Stimulated activated CD8-positive, alpha-beta memory T cell treated with anti-CD3 and anti-CD28 coated beads, Interleukin-2, amount 100 ng/mL, for 48 hours (primary cell): Measurements from ENCODE around the gene SPRTN.
A peak's percentile ranks its signal among the peaks of the same experiment; 100 is the strongest.
"Not testable (repeated sequence)": the region's sequence is repeated elsewhere in the genome, so short reads cannot be mapped to it uniquely, and the experiment has no call there.

Experiments
- DNase-seq, 2 donors: peaks; one replicate each; pipeline ENCODE4 v3.0.0-alpha.2; 2020; ENCODE audit warnings: low read depth in 2 of 2

The SPRTN gene

DNA sequence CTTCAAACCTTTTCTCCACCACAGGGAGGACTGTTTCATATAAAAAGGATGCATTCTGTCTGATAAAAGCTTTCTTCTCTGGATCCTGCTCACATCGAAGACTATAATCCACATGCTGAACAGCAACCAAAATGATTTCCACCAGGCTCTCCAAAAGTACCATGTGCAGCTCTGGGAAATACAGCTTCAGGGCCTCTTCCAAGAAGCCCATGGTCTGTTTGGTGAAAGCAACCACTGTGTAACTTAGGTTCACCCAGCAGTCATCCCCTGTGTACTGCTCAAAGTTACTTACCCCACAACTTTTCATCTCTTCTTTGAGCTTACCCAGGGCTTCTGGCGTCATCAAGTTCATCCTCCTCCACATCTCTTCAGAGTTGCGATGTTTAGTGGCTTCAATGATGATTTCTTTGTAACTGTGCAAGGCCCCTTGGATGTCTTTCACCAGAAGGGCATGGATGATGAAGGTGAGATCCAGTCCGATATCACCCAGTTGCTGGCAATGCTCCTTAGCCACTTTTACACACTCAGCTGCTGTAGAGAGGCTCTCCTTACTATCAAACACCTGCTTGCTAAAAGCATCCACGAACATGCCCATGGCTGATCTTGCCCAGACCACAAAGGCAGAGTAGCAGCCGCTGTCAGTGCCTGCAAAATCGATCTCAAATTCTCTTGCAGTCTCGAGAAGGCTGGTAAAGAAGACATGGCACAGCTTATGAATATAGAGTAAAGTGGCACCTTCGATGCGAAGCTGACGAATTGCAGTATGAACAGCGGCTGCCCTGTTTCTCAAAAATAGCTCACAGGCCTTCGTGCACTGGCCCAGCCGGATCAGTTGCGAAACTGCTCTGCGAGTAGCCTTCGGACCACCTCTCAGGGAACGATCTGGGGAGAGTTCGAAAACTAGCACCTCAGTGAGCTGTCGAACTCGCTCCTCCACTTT, 2.2 kb upstream of the SPRTN start:
- no peak for DNase-seq

GRCh38 chr1:231337043-231337471, 1.0 kb upstream of the SPRTN start:
- no peak for DNase-seq

DNA sequence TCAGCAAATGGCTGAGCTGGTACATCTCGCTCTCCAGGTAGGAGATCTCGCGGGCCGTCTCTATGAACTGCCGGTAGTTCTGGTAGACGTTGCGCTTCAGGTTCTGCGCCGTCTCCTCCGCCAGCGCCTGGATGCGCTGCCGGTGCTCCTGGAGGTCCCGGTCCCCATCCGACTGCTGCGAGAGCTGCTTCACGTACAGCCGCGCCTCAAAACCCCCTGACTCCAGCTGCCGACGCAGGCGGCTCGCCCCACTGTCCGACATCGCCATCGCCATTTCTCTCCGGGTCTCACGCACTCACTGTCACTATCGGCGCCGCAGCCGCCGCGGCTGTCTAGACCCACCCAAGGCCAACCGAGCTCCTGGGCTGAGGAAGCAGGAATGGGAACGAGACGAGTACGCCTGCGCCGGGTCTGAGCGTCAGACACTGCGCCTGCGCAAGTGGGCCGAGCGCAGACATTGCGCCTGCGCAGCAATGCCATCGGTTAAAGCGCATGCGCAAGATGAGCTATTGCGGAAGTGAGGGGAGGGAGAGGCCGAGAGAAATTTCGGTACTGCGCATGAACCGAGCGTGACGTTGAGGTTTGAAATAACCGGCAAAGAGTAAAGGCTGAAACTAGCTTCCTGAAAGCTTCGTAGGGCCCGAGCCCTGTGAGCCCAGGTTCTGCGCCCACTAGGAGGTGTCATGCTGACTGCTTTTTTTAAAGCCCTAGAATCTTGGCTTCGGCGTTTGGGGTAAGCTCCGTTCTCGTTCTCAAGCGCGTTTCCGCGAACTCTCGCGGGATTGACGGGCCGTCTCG, 422 bp upstream of the SPRTN start, which contains the start of gene EXOC8:
TSS of gene EXOC8 (minus strand) at position 381 of the 798 bp plus-strand sequence. CDS start at position 274, 107 bp downstream.
- peak; percentile 90 to 95 for DNase-seq

GRCh38 chr1:231340328-231341013, 2.4 kb downstream of the SPRTN start:
- no peak for DNase-seq

DNA sequence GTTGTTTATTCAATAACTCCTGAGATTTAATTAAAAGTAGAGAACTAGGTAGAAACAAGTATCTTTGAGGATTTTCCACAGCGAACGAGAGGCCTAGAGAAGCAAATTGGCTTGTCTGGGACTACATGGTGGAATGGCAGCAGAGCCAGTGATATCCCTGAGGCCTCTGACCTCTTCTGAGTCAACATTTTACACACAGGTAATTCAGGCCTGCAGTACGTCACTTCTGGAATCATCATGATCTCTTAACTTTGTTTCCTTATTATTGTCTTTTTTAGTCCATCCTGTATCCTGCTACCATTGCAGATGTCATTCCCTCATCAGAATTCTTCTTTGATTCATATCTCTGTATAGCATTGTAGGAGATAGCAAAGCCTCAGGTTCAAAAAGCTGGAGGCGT, 9.9 kb downstream of the SPRTN start:
- DNase-seq, result no peak

DNA sequence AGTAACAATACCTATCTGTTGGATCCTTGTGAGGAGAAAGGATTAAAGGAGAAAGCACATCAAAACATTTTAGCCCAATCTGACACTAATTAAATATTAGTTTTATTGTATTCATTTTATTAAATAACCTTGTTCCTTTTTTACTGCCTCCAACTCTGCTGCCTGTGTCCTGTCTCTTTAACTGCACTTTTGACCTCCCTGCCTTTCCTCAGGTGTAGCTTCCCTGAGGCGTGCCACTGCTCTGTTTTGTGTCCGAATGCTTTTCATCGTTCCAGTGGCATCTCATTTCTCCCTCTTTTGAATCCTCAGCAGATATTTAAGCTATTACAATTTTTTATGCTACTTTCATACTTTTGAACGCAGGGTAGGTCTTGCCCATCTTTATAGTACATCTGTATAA, 10.3 kb downstream of the SPRTN start:
- no peak for DNase-seq

- DNase-seq, result not testable (repeated sequence)
Observed at GRCh38 chr1:231348856-231349255, 10.8 kb downstream of the SPRTN start.

- DNase-seq, result no peak
Observed at GRCh38 chr1:231351816-231352215, 13.7 kb downstream of the SPRTN start.

- DNase-seq, result no peak
Observed at GRCh38 chr1:231353086-231353485, 15.0 kb downstream of the SPRTN start.

- no peak for DNase-seq
Observed at GRCh38 chr1:231354330-231355020, 16.4 kb downstream of the SPRTN start.

DNA sequence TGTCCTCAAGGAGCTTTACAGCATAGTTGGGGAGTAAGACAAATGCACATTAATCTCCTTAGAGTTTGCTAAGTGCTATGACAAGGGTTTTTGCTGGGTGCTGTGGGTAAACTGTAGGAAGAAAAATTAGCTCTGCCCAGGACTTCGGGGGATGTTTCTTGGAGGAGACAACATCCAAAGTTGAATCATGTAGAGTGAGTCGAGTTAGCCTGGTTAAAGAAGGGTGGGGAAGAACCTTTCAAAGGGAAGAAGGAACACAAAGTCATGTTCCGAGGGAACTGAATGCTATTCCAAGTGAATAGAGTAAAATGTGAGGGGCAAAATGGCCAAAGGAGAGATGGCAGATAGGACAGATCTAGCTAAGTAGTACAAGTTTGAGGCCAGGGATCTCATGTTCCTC, 17.1 kb downstream of the SPRTN start:
- DNase-seq, result no peak

GRCh38 chr1:231357187-231357772, 19.2 kb downstream of the SPRTN start:
- DNase-seq, result no peak

- no peak for DNase-seq
Observed at GRCh38 chr1:231357831-231358354, 19.8 kb downstream of the SPRTN start.

- DNase-seq, result no peak
Observed at GRCh38 chr1:231359113-231359512, 21.0 kb downstream of the SPRTN start.

DNA sequence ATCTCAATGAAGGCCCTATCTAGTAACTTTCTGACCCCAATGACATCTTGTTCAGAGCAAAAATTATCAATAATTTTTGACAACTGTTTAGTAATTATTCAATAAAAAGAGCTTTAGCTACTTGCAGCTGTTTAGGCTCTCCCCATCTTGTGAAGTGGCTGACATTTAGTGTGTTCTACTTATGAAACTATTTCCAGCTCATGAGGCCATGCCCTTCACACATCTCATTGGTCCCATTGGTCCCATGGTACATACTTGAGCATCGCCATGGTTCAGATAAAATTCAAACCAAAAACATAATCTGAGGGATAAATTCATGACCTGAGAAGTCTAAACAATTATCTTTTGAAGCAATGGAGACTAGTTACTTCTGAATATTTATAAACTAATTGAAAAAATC, 24.2 kb downstream of the SPRTN start:
- DNase-seq, result no peak

DNA sequence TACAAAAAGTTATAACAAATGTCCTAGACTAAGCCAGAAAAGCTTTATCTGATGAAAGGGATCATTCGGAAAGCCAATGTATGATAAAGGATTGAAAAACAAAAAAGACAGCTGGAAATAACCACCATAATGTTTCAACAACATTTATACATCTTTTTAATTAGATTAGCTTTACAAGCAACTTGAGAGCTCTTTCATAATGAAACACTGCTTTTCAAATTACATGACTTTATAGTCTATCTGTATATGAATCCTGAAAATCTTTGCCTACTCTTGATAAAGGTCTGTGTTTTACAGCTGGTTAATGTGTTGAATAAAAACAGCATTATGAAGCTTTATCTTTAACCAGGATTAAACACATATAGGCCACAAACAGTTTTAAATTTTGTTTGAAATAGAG, 25.5 kb downstream of the SPRTN start:
- no peak for DNase-seq

DNA sequence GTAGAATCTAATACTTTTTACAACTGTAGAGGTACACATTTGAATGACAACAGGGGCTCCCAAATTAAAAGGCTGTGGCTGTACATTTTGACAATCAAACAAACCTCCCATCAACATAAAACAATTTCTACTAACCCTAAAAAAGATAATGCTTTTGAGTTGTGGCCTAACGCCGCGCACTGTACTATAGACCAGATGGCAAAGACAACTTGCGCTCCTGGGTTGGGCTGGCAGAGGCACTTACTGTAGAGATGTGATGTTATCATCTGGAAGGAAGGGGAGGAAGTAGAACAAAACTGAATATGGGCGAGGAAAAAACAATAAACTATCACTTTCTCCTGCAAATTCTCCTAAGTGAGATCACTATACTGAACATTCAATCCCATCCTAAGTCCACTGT, 26.1 kb downstream of the SPRTN start:
- no peak for DNase-seq

- DNase-seq, result no peak
Observed at GRCh38 chr1:231369282-231369681, 31.2 kb downstream of the SPRTN start.

- no peak for DNase-seq
Observed at GRCh38 chr1:231372501-231372900, 34.4 kb downstream of the SPRTN start.

GRCh38 chr1:231374394-231374793, 36.3 kb downstream of the SPRTN start:
- DNase-seq, result no peak

DNA sequence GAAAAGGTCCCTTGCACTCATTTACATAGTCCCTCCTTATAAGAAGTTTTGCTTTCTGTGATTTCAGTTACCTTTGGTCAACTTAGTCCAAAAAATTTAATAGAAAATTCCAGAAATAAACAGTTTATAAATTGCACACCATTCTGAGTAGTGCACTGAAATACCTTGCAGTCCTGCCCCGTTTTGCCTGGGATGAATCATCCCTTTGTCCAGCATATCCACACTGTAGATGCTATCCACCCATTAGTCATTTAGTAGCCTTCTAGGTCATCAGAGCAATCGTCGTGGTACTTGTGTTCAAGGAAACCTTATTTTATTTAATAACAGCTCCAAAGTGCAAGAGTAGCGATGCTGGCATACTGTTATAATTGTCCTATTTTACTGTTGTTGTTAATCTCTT, 38.0 kb downstream of the SPRTN start:
- DNase-seq, result no peak
